ENCODE measurements around the gene FPR3.

GRCh38 chr19:51750400-51751094 is 44.4 kb upstream of the FPR3 start:
- TF ChIP-seq CTCF (conservative IDR thresholded peaks at IDR 0.05; ENCODE audit: low read length) (no peak), EZH2phosphoT487 (IDR thresholded peaks at IDR 0.05; ENCODE audit: borderline replicate concordance, low read depth, low read length) (no peak)

All from OCI-LY7 (cell line).